ENCODE data around the gene RMND1.
"Not testable (repeated sequence)": the region's sequence is repeated elsewhere in the genome, so short reads cannot be mapped to it uniquely, and the experiment has no call there.

- not testable (repeated sequence) for TF ChIP-seq CTCF (IDR thresholded peaks at IDR 0.05; ENCODE audit: low read depth, low read length); POLR2A (IDR thresholded peaks at IDR 0.05; ENCODE audit: extremely low read depth, insufficient read length); MAX (IDR thresholded peaks at IDR 0.05; ENCODE audit: low read depth, low read length); MYC (IDR thresholded peaks at IDR 0.05; ENCODE audit: low read depth, low read length)
These were observed 69.3 kb downstream of the RMND1 start for GRCh38 chr6:151382631-151383030.
